NB4 (cell line): Measurements from ENCODE around the gene KCNA4.

ENCODE experiments used
- POLR2A ChIP-seq: IDR thresholded peaks from 2 replicates; pipeline ENCODE4 v1.6.1; 2011; ENCODE audit warnings: mild to moderate bottlenecking; ENCODE audit not compliant: insufficient read length; ENCODE audit errors: extremely low read depth
- TF ChIP-seq, protein P1 (sequence below): IDR thresholded peaks from one replicate; pipeline ENCODE4 v1.5.1; 2012; ENCODE audit warnings: low read depth, low read length
- TF ChIP-seq, protein P2 (sequence below): IDR thresholded peaks from 2 replicates; pipeline ENCODE4 v1.6.1; 2011; ENCODE audit warnings: low read depth, low read length

DNA sequence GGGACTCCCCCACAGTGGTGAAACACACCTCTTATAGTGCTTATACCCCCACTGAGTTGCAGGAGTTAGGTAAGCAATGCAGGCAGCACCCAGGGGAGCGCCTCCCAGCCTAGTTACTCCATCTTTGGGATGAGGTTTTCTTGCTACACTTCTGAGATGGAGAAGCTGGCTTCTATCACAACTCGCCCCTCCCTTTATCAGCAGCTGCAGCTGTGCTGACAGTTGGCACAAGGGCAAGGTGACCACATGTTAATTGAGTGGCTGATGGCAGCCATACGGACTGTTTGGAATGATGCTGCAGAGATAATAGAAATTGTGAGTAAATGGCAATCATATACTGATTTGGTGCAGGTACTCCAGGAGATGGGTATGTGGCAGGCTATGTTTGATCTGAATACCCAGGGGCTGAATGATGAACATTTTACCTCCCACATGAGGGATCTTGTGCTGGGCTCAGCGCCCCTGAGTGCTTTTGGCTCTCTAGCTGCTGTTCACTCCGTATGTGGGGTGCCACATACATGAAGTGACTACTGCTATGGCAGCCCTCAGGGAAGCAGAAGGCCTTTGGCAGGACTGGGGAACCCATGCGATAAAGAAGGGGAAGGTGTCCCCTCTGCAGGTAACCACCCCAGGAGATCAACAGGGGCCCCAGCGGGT is 29.2 kb upstream of the KCNA4 start:
- TF ChIP-seq, protein P1, sequence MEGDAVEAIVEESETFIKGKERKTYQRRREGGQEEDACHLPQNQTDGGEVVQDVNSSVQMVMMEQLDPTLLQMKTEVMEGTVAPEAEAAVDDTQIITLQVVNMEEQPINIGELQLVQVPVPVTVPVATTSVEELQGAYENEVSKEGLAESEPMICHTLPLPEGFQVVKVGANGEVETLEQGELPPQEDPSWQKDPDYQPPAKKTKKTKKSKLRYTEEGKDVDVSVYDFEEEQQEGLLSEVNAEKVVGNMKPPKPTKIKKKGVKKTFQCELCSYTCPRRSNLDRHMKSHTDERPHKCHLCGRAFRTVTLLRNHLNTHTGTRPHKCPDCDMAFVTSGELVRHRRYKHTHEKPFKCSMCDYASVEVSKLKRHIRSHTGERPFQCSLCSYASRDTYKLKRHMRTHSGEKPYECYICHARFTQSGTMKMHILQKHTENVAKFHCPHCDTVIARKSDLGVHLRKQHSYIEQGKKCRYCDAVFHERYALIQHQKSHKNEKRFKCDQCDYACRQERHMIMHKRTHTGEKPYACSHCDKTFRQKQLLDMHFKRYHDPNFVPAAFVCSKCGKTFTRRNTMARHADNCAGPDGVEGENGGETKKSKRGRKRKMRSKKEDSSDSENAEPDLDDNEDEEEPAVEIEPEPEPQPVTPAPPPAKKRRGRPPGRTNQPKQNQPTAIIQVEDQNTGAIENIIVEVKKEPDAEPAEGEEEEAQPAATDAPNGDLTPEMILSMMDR = no peak
- TF ChIP-seq POLR2A = no peak
- TF ChIP-seq, protein P2, sequence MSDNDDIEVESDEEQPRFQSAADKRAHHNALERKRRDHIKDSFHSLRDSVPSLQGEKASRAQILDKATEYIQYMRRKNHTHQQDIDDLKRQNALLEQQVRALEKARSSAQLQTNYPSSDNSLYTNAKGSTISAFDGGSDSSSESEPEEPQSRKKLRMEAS = no peak
